Stimulated activated CD8-positive, alpha-beta memory T cell treated with anti-CD3 and anti-CD28 coated beads, Interleukin-4, amount 100 ng/mL, for 4 hours (primary cell): Measurements from ENCODE around the gene CLEC10A.
"Not testable (repeated sequence)": the region's sequence is repeated elsewhere in the genome, so short reads cannot be mapped to it uniquely, and the experiment has no call there.

Experiments
- DNase-seq, 2 donors: peaks; one replicate each; pipeline ENCODE4 v3.0.0-alpha.2; 2020; ENCODE audit warnings: low read depth in 2 of 2, low spot score in 1 of 2

The CLEC10A gene

DNA sequence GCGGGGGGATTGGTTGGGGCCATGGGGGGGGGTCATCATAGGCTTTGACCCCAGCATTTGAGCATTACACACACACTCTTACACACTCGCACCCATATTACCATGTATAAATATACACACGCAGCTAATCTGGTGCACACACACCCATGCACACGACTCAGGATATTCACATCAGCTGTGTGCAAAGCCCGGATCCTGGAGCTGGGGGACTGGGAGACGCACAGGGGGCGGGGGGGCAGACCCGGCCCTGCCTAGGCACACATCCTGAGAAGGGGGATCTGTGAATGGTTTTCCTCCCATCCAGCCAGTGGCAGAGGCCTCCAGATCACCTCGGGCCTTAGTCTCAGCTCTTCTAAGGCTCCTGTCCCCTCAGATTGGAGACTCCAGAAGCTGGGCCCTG lies 28.9 kb upstream of the CLEC10A start:
- no peak for DNase-seq

DNA sequence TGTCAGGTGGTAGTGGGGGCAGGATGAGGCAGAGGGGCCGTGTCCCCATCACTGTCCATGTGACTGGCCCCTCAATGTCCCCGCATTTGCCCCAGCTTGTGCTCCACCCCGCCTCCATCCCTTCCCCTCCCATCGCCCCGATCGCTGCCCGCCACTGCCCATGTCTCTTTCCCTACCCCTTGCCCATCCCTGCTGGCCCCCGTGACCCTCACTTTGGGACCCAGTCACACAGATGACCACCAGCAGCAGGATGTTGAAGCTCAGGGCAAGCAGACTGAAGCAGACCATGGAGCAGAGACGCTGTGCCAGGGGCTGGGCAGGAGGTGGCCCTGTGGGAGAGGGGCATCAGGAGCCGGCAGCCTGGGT lies 28.5 kb upstream of the CLEC10A start:
- no peak for DNase-seq

DNA sequence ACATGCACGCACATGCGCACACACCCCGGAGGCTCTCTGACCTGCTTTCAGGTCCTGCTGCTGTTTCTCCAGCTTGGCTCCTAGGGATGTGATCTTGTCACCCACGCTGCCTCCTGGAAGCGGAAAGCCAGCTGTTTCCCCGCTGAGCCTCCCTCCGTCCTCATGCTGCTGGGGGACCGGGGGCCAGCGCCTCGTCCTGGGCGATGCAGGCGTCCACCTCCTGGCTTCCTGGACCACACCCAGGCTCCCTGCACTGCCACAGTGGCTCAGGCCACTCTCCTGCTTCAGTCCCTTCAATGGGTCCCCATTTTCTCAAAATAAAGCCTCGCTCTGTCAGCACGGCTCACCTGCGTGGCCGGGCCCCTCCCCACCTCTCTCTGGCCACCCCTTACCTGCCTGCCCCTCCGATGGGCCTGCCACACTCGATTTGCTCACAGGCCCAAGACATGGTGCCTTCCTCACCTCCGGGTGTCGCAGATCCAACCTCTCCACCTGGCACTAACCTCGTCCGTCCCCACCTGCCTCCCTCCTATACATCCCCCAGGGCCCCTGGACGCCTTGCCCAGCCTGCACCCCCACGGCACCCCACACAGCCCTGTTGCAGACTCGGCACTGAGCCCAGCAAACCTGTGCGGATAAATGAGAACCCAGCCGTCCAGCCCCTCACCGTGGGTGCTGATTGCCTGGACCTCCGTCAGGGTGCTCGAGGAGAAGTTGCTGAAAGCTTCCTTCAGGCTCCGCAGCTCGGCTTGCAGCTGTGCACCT lies 27.9 kb upstream of the CLEC10A start:
- DNase-seq, result no peak

DNA sequence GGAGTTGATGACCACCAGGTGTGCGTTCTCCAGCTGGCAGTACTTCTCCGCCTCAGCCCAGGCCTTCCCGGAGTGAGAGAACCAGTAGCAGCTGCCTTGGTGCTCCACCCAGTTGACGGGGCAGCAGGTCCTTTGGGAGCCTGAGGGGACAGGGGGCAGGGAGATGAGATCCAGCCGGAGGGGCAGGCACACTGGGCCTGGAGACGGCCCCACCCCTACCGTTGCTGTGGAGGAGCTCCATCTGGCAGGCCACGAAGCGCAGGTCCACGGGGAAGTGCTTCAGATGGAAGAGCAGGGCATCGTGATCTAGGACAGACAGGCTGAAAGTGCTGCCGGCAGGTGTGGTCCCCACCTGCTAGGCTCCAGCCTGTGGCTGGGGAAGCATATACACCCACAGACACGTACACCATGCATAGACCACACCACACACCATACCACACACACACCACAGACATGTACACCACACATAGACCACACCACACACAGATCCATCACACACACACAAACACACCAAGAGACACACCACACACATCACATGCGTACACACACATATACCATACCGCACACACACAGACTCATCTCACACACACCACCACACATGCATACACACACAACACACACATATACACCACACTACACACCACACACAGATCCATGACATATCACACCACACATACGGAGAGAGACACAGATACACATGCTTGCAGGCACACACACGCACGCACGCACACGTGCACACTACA lies 27.1 kb upstream of the CLEC10A start:
- no peak for DNase-seq

DNA sequence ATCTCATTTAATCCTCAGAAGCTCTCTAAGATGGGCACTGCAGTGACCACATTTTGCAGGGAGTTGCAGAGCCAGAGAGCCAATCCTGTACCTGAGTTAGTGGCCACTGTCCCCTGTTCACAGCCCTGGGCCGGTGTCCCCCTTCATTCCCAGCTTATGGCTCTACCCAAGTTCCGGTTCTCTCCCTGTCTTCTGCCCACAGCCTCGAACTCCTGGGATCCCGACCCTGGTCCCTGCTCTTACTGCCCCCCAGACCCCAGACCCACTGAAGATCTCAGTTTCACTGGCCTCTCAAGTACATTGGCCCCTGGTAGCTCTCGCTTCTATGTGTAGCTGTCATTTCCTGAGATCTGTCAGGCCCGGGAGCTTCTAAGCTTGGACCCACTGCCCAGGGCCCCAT lies 22.4 kb upstream of the CLEC10A start:
- no peak for DNase-seq

DNA sequence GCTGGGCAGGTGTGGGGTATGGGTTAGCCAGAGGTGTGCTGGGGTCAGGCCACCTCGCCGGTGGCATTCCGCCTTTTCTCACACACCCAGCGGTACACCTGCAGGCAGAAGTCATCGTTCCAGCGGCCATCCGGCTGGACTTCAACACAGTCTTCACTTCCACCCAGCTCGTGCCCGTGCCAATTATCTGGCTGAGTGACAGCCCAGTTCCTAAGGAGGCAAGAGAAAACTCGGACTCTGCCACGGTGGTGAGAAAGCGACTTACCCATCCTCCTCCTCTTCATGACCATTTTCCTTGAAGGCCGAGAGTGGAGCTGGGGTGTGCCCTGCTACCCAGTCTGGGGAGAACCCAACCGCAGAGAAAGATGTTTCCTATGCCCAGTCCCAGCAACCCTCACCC lies 21.5 kb upstream of the CLEC10A start:
- no peak for DNase-seq

DNA sequence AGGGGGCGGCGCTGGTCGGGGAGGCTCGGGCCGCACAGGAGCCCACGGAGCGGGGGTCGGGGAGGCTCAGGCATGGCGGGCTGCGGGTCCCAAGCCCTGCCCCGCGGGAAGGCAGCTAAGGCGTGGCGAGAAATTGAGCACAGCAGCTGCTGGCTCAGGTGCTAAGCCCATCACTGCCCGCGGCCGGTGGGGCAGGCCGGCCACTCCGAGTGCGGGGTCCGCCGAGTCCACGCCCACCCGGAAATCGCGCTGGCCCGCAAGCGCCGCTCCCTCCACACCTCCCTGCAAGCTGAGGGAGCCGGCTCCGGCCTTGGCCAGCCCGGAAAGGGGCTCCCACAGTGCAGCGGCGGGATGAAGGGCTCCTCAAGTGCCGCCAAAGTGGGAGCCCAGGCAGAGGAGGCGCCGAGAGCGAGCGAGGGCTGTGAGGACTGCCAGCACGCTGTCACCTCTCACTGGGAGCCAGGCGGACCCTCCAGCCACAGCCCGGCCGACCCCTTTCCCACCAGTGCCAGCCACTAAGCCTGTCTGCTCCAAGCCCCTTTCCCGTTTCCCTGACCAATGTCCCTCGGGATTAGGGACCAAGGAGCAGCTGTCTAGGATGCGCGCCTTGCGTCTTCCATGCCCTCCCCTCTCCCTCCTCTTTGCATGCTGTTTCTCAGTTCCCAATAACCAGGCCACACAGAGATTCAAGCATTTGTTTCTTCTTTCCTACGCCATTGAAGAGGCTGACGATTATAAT lies 20.8 kb upstream of the CLEC10A start:
- DNase-seq, result not testable (repeated sequence)

DNA sequence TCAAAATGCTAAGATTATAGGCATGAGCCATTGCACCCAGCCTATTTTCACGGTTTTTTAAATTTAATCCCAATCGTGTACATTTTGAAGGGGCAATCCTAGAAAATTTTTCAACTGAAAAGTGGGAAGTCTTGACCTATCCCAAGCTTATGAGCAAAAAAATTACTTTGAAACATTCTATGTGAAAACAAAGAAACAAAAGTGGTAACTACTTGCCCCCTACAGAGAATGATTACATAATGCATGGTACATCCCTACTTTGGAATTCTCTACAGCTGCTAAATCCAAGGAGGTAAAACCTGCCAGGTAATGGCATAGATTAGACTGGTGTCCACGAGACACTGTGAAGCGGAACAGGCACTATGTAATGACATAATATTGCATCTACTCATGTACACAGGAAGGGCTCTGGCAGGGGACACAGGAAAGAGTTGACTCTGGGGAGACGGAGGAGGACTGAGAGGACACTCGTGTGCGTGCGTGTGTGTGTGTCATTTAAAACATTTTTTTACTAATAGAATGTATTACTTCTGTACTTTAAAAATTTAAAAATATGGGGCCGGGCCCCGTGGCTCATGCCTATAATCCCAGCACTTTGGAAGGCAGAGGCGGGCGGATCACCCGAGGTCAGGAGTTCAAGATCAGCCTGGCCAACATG lies 18.9 kb upstream of the CLEC10A start:
- no peak for DNase-seq

DNA sequence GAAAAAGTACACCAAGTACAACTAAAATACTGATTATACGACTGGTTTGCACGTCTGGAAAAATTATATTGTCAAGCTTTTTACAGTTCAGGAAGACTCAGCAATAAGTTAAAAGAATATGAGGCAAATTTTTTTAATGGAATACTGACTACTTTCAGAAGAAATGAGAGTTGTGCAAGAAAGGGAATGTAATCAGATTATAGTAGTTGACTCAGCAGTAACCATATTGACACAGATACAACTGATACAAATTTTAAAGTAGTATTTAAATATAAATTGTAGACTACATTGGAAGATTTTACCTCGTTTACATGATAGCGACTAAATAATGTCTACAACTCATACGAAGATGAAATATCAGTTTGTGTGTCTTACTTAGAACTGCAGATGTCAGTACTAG lies 17.9 kb upstream of the CLEC10A start:
- no peak for DNase-seq

DNA sequence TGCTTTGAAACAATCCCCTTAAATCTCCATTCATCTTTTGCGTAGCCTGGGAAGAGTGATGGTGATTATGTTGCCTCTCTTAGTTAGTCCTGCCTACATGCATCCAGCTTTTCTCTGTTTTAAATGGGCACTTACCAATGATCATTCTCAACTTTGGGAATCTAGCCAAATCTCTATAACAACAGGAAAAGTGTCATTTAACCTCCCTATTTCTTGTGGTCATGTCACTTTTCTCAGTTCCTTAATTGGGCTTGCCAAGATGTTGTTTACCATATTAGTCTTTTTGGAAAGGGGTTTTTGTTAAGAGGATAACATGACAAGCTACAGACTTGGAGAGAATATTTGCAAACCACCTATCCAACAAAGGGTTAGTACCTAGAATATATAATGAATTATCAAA lies 15.6 kb upstream of the CLEC10A start:
- DNase-seq, result no peak

DNA sequence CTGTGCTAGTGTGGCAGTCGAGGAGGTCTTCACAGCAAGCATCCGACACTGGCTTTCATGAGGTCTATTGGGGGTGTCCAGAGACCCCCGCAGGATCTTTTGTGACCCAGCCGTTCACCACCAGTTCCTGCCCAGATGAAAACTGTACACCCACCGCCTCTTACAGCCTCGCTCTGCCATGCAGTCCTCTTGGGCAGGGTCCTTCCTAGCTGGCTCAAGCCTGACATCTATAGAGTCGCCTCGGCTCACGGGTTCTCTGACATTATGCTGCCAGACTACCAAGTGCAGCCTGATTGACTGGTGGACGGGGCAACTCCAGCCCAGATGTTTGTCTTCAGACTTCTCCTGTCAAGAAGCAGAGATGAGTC lies 14.6 kb upstream of the CLEC10A start:
- no peak for DNase-seq

DNA sequence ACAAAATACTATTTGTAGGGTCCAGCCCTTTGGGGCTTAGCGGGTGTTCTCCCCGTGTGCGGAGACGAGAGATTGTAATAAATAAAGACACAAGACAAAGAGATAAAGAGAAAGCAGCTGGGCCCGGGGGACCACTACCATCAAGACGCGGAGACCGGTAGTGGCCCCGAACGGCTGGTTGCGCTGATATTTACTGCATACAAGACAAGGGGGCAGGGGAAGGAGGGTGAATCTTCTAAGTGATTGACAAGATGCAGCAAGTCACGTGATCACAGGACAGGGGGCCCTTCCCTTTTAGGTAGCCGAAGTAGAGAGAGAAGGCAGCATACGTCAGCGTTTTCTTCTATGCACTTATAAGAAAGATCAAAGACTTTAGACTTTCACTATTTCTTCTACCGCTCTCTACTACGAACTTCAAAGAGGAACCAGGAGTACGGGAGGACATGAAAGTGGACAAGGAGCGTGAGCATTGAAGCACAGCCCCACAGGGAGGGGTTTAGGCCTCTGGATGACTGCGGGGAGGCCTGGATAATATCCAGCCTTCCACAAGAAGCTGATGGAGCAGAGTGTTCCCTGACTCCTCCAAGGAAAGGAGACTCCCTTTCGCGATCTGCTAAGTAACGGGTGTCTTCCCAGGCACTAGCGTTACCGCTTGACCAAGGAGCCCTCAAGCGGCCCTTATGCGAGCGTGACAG lies 11.4 kb upstream of the CLEC10A start:
- not testable (repeated sequence) for DNase-seq

DNA sequence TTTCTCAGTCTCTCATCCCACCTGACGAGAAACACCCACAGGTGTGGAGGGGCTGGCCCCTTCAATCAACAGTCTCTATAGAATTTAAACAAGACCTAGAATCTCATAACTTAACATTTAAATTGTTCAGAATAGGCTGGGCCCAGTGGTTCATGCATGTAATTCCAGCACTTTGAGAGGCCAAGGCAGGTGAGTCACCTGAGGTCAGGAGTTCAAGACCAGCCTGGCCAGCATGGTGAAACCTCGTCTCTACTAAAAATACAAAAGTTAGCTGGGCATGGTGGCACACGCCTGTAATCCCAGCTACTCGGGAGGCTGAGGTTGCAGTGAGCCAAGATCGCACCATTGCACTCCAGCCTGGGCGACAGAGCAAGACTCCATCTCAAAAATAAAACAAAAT lies 9.5 kb upstream of the CLEC10A start:
- not testable (repeated sequence) for DNase-seq

DNA sequence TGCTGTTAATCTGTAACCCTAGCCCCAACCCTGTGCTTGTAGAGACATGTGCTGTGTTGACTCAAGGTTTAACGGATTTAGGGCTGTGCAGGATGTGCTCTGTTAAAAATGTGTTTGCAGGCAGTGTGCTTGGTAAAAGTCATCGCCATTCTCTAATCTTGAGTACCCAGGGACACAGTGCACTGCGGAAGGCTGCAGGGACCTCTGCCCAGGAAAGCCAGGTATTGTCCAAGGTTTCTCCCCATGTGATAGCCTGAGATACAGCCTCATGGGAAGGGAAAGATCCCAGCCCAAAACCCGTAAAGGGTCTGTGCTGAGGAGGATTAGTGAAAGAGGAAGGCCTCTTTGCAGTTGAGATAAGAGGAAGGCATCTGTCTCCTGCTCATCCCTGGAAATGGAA lies 8.4 kb upstream of the CLEC10A start:
- not testable (repeated sequence) for DNase-seq

DNA sequence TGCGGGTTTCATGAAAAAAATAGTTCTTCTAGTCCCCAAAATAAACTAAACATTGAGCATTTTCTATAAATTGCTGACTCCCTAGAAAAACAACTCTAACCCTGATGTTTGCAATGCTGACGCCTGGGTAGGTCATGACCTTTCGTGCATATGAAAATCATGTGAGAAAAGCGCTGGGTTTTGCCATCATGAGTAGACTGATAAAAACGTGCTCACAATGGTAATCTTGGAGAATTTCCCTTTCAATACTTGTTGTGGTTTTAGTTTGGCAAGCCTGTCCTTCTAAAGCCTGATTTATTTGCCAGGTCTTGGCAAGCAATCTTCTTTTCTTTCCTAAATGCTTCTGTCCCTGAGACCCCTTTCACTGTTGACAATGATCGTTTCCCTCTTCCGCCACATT lies 4.0 kb upstream of the CLEC10A start:
- no peak for DNase-seq

DNA sequence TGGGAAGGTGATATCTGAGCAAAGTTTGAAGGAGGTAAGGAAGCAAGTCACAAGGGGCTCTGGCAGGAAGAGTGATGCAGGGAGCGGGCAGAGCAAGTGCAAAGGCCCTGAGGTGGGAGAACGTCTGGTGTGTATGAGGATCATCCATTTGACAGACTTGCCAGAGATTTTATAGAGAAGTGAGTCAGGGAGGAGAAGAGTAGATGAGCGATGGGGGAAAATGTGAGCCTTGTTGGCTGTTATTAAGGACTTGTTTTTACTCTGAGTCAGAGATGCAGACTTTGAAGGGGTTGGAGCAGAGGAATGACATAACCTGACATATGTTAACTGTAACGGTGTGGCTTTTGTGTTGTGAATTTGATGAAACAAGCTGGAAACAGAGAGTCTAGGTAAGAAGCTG lies 3.5 kb upstream of the CLEC10A start:
- no peak for DNase-seq

DNA sequence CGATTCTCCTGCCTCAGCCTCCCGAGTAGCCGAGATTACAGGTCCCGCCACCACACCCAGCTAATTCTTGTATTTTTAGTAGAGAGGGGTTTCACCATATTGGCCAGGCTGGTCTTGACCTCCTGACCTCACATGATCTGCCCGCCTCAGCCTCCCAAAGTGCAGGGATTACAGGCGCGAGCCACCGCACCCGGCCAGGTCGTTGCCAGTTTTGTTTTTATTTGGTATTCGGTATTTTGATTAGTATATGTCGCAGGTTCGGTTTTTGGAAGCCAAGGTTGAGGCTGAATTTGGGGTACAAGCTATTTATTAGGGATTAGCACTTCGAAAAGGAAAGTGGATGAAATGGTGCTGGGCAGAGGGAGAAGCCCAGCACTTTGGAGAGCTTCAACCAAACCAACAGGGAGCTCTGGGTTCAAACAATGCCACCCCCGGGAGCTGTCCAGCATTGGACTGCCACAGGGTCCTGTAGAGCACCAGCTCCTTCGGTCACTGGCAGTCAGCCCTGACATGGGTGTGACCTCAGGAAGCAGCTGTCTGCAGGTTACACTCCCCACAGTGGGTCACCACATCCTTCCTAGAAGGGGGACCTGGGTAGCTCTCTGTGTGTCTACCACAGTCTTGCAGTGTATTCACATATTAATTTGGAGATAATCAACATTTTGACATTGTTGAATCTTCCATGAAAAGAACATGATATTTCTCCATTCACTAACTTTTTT lies 1.5 kb upstream of the CLEC10A start:
- DNase-seq, result peak in 1 of 2 donors; percentile 21

DNA sequence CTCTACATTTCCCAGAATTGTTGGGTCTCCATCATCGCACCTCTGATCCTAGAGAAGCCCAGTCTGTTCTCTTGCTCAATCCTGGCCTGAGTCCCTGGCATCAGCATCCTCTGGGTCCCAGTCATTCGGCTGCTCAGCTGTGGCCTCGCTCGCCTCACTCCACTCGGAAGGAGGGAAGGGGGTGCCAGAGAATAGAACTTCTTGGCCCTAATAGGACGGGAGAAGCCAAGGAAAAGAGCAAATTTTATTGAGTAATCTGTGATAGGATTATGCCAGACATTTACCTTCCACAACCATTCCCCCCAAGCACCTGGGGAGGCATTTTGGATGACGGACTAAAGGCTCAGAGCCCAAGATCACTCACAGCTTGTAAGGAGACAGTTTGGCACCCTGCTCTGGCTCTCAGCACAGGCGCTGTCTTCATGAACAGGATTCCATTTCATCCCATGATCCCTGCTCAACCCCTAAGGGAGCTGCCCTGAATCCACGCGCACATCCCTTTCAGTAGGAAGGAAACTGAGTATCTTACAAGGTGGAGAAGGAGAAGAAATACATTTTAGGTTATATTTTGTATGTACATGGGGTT lies 498 bp upstream of the CLEC10A start:
- DNase-seq, result no peak

DNA sequence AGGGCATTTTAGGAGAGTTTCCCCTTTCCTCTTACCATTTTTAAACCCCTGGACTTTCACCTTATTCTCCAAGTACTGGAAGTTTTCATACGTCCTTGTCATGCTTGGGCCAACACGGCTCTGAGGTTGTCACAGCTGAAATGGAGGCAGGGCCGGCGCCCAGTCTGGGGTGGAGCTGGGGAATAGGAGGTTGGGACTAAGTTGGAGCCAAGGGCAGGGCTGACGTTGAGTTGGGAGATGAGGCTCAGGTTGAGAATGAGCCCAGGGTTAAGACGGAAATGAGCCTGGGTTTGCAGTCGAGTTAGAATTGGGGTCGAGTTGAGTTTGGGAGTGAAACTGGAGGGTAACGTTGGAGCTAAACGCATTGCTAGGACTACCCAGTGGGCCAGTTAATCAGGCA lies 1.3 kb downstream of the CLEC10A start:
- DNase-seq, result no peak

DNA sequence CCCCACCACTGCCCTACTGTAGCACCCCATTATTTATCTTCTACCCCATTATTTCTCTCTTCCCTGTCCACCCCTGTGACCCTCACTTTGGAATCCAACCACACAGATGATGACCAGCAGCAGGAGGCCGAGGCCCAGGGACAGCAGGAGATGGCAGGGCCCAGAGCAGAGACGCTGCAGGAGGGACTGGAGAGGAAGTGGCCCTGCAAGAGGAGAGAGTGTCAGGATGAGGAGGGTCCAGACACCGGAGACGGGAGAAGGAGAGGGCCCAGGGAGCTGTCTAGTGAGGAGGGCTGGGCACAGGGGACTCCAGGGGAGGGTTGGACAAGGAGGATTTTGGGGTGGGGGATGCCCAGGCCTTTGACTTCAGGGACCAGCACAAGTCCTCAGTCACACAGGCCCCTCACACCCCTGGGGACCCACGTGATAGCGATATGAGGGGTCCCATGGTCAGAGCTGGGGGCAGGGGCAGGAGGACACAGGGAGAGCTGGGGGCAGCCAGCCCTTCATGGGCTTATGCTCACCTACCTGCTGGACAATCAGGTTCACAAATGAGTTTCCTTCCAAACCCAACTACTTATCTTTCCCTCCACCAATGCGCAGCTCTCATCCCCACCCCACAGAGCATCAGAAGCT lies 2.0 kb downstream of the CLEC10A start:
- no peak for DNase-seq
